Hindlimb muscle (tissue), 1 donor: ENCODE results near the gene NCDN. TPM values are rescaled to one million over a fixed set of nuclear protein-coding genes. Genes with fewer than 3 reads are reported as not detected.

Experiments used
- DNase-seq: peaks from one replicate; pipeline ENCODE4 v3.0.0-alpha.2; 2013
- polyA plus RNA-seq: library from polyadenylated mRNA; unstranded; fragments of 120-200 nt; gene quantifications from one replicate; pipeline ENCODE4 v1.2.1, GENCODE V29; 2013; ENCODE audit not compliant: insufficient read length

The NCDN gene
- polyA plus RNA-seq, 1 donor: 19.9 TPM

DNA sequence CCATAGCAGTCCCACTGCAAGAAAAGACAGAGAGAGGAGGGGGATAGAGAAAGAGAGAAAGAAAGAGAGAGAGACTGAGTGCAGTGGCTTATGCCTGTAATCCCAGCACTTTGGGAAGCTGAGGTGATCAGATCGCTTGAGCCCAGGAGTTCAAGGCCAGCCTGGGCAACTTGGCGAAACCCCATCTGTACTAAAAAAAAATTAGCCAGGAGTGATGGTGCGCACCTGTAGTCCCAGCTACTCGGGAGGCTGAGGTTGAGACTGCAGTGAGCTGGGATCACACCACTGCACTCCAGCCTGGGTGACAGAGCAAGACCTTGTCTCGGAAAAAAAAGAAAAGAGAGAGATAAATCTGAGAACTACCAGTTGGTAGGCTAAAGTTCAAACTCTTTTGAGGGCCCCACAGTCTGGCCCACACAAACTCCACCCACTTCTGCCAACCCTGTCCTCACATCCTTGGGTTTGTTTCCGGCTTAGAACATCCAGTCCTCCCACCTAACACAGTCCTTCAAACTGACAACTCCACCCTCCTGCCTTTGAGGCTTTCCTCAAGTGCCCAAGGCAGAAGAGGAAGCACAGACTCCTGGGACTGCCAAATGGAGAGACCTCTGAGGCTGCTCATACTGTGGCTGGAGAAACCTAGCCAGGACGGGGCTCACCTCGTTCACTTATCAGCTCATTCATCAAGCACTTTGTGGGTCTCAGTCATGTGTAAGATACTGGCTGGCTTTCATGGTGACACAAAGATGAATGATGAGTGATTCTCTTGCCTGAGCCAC lies 35.6 kb downstream of the NCDN start:
- no peak for DNase-seq

DNA sequence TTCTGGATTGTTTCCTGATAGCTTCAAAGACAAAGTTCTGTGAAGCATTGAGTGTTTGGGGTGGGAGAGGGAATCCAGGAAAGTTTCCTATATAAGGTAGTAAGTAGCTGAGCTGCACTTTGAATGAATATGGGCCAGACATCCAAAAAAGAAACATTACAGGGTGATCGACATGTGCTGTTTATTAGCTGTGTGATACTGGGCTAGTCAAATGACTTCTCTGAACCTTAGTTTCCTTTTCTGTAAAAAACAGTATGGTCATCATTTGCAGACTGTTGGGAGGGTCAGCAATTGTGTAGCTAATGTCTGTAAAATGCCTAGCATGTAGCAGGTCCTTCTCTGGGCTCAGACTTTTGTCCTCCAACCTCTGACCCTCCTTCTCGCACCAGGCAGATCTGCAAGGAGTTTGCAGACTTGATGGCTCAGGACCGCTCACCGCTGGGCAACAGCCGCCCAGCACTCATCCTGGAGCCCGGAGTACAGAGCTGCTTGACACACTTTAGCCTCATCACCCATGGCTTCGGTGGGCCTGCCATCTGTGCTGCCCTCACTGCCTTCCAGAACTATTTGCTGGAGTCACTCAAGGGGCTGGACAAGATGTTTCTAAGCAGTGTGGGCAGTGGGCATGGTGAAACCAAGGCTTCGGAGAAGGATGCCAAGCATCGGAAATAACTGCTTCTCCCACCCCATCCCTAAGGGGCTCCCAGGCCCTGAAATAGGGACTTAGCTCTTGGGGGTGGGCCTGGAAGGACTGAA lies 36.6 kb downstream of the NCDN start:
- no peak for DNase-seq

GRCh38 chr1:35595684-35596083 lies 38.1 kb downstream of the NCDN start:
- DNase-seq: no peak

DNA sequence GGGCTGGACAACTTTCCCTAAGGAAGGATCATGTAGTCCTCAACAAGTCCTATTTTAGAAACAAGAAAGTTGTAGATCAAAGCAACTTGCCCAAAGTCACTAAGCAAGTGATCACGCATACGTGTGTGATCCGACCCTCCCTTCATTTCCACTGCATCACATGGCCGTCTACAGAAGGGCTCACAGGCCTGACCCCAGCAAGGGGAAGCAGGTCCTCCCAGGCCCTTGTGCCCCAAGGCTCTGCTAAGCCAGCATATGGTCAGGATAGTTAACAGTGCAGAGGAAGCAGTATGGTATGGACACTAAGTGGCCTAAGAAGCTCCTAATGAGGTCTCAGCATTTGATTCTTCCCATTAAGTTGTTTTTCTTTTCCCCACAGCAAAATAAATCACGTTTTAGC lies 40.3 kb downstream of the NCDN start:
- DNase-seq: no peak

DNA sequence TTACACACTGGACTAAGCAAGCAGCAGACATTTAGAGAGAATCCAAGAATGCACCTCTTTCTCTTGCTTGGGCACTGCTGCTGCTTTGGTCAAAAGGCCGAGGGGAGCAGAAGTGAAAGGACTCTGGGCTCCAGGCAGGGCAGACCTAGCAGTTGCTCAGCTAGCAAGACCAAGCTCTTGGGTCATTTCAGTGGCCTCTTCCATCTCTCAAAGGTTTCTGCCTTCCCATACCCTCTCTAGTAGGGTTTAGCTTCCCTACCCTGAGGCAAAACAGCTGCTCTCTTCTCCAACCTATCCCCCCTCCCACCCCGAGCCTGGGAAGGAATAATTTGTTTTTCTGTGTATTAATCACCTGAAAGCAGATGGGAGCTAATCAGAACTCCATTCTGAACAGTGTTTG lies 41.3 kb downstream of the NCDN start:
- DNase-seq: no peak

DNA sequence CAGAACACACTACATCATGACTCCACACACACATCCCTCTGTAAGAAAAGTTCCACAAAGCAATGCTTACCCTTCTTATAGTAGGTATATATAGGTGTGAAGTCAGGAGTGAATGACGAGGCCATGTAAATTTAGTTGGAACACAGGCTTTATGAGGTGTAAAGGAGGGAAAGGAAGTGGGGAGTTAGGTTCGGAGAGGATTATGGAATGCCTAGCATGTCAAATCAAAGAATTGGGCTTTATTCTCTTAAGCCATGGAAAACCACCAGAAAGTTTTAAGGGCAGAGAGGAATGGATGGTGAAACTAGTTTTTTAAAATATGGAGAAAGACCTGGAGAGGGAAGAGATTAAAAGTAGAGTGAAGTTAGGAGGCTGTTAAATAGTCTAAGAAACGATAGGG lies 41.8 kb downstream of the NCDN start:
- no peak for DNase-seq

- no peak for DNase-seq
Measured at GRCh38 chr1:35600593-35600992, 43.0 kb downstream of the NCDN start.

DNA sequence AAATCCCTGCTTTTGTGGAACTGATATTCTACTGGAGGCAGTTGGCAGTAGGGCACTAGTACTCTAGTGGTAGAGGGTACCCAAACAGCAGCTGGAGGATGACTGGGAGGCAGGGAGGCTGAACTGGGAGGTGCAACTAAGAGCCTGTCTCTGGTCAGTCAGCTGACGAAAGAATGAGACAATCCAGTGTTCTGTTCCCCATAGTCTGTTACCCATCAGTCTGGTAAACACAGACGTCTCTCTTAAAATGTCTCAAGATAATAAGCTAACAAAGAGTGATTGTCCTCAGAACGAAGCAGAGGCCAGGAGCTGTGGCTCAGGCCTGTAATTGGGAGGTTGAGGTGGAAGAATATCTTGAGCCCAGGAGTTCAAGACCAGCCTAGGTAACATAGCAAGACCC lies 45.9 kb downstream of the NCDN start:
- no peak for DNase-seq

GRCh38 chr1:35603941-35604340 lies 46.3 kb downstream of the NCDN start:
- DNase-seq: no peak

DNA sequence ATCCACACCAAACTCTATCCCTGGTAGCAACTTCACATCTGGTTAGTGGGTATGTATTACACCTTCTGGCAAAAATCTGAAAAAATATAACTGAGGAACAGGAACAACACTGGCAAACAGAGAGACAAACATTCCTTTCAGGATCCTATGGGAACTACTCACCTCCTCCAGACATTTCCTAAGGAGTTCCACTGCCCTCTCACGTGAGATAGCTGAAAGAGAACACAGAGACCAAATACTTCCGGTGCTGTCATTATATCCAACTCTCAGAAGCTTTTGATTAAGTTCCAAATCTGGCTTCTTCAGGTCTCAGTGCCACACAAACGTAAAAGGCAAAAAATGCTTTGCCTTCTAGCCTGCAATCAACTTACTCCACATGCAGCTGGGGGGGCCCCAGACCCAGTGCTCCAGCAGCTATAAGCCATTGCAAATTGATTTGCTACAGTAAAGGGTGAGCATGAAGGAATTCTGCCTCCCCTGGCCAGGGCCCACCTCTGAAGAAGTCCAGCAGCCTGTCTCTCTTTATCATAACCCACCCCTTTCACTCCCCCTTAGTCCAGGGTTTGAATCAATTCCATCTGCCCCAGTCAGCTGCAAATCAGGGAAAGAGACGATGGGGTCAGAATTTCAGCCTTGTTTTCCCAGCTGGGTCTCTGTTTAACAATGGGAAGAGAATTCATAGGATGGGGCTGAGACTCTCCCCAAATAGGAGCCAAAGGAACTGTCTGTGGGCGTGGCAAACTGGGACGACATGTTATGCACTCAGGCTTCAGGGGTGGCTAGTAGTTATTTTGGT lies 47.7 kb downstream of the NCDN start:
- no peak for DNase-seq

- DNase-seq: no peak
Measured at GRCh38 chr1:35605867-35606182, 48.2 kb downstream of the NCDN start.

GRCh38 chr1:35611655-35612054 lies 54.1 kb downstream of the NCDN start:
- DNase-seq: no peak

- DNase-seq: no peak
Measured at GRCh38 chr1:35615440-35615839, 57.8 kb downstream of the NCDN start.

Other genes starting within 250 kb of the NCDN start
- 41.3 TPM for gene KIAA0319L, start 396 bp upstream of the NCDN start, polyA plus RNA-seq
- 0.96 TPM for gene TFAP2E, start 15.5 kb downstream of the NCDN start, polyA plus RNA-seq
- gene PSMB2, start 83.7 kb downstream of the NCDN start, polyA plus RNA-seq: 57.6 TPM
- gene C1orf216, start 161.1 kb downstream of the NCDN start, polyA plus RNA-seq: 9.0 TPM
- gene CLSPN, start 212.2 kb downstream of the NCDN start, polyA plus RNA-seq: 6.5 TPM